DOHH2 (cell line): ENCODE results near the gene MYCBP2.

Experiments
- H3F3A ChIP-seq: fragments of 200-600 bp; sonication (generic), shearing (Covaris generic); 2 replicates; pipeline ENCODE4 v1.6.0; 2016; ENCODE audit warnings: antibody characterized with exemption, mild to moderate bottlenecking; ENCODE audit not compliant: control insufficient read depth, insufficient read depth
- H3K27ac ChIP-seq: fragments of 200-600 bp; sonication (generic); 2 replicates; pipeline ENCODE4 v1.5.1; 2014; ENCODE audit warnings: low read depth, mild to moderate bottlenecking, low read length, moderate library complexity
- H3K27me3 ChIP-seq: fragments of 200-600 bp; sonication (generic); 2 replicates; pipeline ENCODE4 v1.6.1; 2014; ENCODE audit warnings: mild to moderate bottlenecking, low read length, mixed read lengths; ENCODE audit not compliant: control insufficient read depth
- H3K36me3 ChIP-seq: fragments of 200-600 bp; sonication (generic); 2 replicates; pipeline ENCODE4 v1.6.1; 2014; ENCODE audit warnings: mild to moderate bottlenecking, low read length, moderate library complexity, mixed read lengths; ENCODE audit not compliant: control insufficient read depth
- H3K4me1 ChIP-seq: fragments of 200-600 bp; sonication (generic); 2 replicates; pipeline ENCODE4 v1.6.1; 2014; ENCODE audit warnings: mild to moderate bottlenecking, low read length, mixed read lengths; ENCODE audit not compliant: control insufficient read depth
- H3K4me2 ChIP-seq: fragments of 200-600 bp; sonication (generic); 2 replicates; pipeline ENCODE4 v1.6.0; 2014; ENCODE audit warnings: mild to moderate bottlenecking, low read length, moderate library complexity
- H3K4me3 ChIP-seq: fragments of 200-600 bp; sonication (generic); 2 replicates; pipeline ENCODE4 v1.5.1; 2014; ENCODE audit warnings: mild to moderate bottlenecking, low read length, mixed read lengths
- H3K79me2 ChIP-seq: fragments of 200-600 bp; sonication (generic); 2 replicates; pipeline ENCODE4 v1.6.1; 2014; ENCODE audit warnings: mild to moderate bottlenecking, low read length, mixed read lengths; ENCODE audit not compliant: control insufficient read depth
- H3K9me2 ChIP-seq: fragments of 200-600 bp; sonication (generic); replicated peaks from 2 replicates; pipeline ENCODE4 v1.6.1; 2014; ENCODE audit warnings: mild to moderate bottlenecking, low read length, mixed read lengths; ENCODE audit not compliant: control insufficient read depth
- H3K9me3 ChIP-seq: fragments of 200-600 bp; sonication (generic); 2 replicates; pipeline ENCODE4 v1.6.1; 2014; ENCODE audit warnings: antibody characterized with exemption, low read length, mixed read lengths; ENCODE audit not compliant: control insufficient read depth, insufficient read depth
- H4K20me1 ChIP-seq: fragments of 200-600 bp; sonication (generic); 2 replicates; pipeline ENCODE4 v1.6.0; 2014; ENCODE audit warnings: low read depth, mild to moderate bottlenecking, antibody characterized with exemption, low read length, moderate library complexity; ENCODE audit not compliant: control insufficient read depth, insufficient read depth
- CTCF ChIP-seq: fragments of 200-600 bp; sonication (generic); IDR thresholded peaks from one replicate; pipeline ENCODE4 v1.5.1; 2014; ENCODE audit warnings: antibody characterized with exemption, mild to moderate bottlenecking, low read depth, low read length; ENCODE audit not compliant: poor library complexity, severe bottlenecking
- EZH2phosphoT487 ChIP-seq: fragments of 200-600 bp; sonication (generic); IDR thresholded peaks from 2 replicates; pipeline ENCODE4 v1.6.1; 2017; ENCODE audit warnings: borderline replicate concordance, mild to moderate bottlenecking, antibody characterized with exemption, low read length, moderate library complexity, mixed read lengths

Gene MYCBP2

GRCh38 chr13:77370888-77371287 is 44.0 kb upstream of the MYCBP2 start:
- Histone ChIP-seq H3K4me3 (no peak overlapping the region), H3K79me2 (no peaks in the 10 kb centered on the region), H3K9me2 (no peaks in the 10 kb centered on the region), H3K9me3 (no peaks in the 10 kb centered on the region), H3K4me2 (no peak overlapping the region), H3K27ac (no peak overlapping the region), H3K36me3 (no peaks in the 10 kb centered on the region), H3F3A (no peaks in the 10 kb centered on the region), H3K4me1 (no peaks in the 10 kb centered on the region), H4K20me1 (no peaks in the 10 kb centered on the region), H3K27me3 (no peaks in the 10 kb centered on the region)
- TF ChIP-seq CTCF (no peak), EZH2phosphoT487 (no peak)

- Histone ChIP-seq H3K27me3 (no peaks in the 10 kb centered on the region), H3K4me2 (no peak overlapping the region)
Measured at GRCh38 chr13:77362166-77362565, 35.3 kb upstream of the MYCBP2 start.

GRCh38 chr13:77360032-77360685 is 33.3 kb upstream of the MYCBP2 start:
- no peak for TF ChIP-seq EZH2phosphoT487
- TF ChIP-seq CTCF: no peak
- Histone ChIP-seq H3K4me2 (no peak overlapping the region), H3K36me3 (no peaks in the 10 kb centered on the region)

More at GRCh38 chr13:77362166-77362565, 35.3 kb upstream of the MYCBP2 start:
- Histone ChIP-seq H3K9me2 (no peaks in the 10 kb centered on the region), H3K4me3 (no peak overlapping the region), H3K9me3 (no peaks in the 10 kb centered on the region), H3K4me1 (peaks cover 8% of the 10 kb centered on the region), H4K20me1 (no peaks in the 10 kb centered on the region), H3F3A (no peaks in the 10 kb centered on the region), H3K36me3 (no peaks in the 10 kb centered on the region), H3K79me2 (no peaks in the 10 kb centered on the region), H3K27ac (no peak overlapping the region)
- TF ChIP-seq CTCF: no peak
- TF ChIP-seq EZH2phosphoT487: no peak

More at GRCh38 chr13:77360032-77360685, 33.3 kb upstream of the MYCBP2 start:
- Histone ChIP-seq H3K4me1 (peaks cover 8% of the 10 kb centered on the region), H3F3A (no peaks in the 10 kb centered on the region), H3K4me3 (no peak overlapping the region), H4K20me1 (no peaks in the 10 kb centered on the region), H3K27me3 (no peaks in the 10 kb centered on the region), H3K9me2 (no peaks in the 10 kb centered on the region), H3K27ac (no peak overlapping the region), H3K9me3 (no peaks in the 10 kb centered on the region), H3K79me2 (no peaks in the 10 kb centered on the region)
